HG02798 (cell line): Measurements from ENCODE around the gene NPB.

ENCODE experiments used
- ATAC-seq: cut with Tn5 transposase; IDR thresholded peaks from one replicate; pipeline ENCODE4 v1.9.1; 2021; ENCODE audit warnings: mild to moderate bottlenecking; ENCODE audit not compliant: unreplicated experiment, poor library complexity

The NPB gene

GRCh38 chr17:81869221-81870130 lies 32.6 kb upstream of the NPB start:
- ATAC-seq, result no peak

DNA sequence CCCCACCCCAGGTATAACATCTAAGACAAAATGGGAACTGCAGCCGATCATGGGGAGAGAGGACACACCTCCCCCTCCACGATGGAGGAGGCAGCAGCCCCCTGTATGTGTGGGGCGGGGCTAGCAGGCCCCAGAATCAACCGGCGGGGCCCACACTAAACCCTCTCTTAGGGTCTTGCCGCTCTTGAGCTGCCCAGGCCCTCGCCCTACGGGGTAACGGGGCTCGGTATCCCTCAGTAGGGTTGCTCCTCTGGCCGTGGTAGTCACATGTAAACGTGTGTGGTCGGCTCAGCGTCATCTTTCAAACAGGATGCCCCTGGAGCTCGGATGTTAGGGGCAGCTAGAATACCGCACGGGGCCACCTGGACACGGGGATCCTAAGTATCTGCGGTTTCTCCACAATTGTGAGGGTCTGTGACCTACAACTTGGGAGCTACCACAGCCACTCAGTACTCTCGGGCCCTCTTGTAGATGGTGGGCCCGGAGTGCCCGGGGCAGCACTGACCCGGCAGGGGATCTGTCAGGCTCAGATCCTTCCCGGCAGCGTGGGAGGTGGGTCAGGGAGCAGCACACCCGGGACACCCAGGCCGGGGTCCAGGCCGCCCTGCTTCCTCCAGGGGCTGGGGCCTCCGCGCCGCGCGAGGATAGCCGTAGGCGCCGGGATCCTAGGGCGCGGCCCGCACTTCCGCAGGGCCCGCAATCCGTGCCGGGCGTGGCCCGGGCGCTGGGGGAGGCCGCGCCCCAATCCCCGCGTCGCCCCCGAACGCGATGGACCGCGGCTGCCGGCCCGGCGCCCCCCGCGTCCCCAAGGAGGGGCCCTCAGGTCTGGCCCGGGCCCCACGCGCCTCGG lies 31.7 kb upstream of the NPB start:
- ATAC-seq, result peak; percentile 15

DNA sequence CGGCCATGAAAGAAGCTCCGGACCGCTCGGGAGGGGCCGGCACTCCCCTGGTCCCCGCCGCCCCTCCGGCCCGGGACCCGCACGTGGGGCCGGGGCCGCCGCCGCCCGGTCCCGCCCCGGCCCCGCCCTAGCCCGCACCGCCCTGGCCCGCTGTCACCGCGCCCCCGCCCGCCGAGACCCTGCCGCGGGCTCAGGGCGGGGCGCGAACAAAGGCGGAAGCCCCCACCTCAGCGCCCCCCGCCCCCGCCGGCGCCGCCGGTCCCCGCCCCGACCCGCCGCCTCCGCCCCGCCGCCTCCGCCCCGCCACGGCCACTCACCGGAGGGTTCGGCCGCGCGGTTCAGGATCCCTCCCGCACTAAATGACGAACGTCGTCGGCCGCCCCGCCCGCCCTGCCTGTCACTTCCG lies 31.1 kb upstream of the NPB start, which contains the start of gene ARHGDIA:
Gene ARHGDIA (minus strand): TSS at position 357 of the 406 bp plus-strand sequence. CDS start 1,407 bp downstream, outside the sequence.
- peak; percentile 26 for ATAC-seq

DNA sequence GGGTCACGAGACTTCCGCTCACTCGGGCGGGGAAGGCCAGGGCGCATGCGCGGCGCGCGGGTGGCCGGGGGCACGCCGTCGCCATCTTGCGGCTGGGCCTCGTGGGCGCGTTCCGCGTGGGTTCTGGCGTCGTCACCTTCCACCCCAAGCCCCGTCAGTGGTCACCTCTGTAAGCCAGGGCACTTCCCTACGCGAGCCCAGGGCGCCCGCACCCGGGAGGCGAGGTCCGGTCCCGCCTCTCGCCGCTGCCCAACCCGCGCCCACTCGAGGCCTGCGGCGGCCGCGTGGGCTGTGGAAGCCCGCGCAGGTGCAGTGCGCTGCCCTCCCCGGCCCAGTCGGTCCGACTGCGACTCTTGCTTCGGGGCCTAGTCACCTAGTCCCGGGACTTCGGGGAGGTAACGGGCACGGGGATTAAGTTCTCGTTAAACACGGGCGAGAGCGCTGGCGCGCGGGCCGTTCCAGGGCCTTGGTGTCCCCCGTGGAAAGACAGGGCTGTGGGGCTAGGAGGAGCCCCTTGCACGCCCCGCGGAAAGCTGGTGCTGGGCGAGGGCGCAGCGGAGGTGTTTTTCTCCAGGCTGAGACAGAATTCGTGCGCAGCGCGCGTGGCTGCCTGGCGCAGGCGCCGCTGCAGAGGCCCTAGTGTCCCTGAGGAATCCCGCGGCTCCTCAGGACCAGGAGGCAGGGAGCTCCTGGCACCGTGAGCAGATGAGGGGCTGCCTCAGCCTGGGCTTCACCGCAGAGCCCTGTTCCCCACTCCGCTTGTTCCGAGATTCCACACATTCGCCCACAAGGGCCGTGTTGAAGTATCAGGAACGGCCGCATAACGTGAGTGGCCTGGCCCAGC lies 30.4 kb upstream of the NPB start:
- ATAC-seq, result peak; percentile 72

DNA sequence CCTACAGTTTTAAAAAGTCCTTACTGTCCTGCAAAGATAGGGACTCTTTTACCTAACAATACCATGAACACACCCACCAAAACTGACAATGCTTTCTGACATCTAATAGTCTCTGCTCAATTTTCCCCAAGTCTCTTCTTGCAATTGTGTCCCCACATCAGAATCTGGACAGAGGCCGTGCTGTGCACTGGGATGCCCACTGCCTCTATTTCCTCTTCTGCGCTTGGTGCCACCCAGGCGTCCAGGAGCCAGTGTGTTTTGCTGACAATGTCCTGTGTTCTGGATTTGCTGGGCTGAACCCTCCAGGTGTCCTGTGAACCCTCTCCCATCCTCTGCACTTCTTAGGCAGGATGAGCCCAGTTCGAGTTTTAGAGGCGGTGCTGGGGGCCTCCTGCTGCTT lies 24.5 kb upstream of the NPB start:
- ATAC-seq, result no peak

GRCh38 chr17:81878294-81878693 lies 23.7 kb upstream of the NPB start:
- ATAC-seq, result no peak

GRCh38 chr17:81879121-81879520 lies 22.9 kb upstream of the NPB start:
- ATAC-seq, result no peak

DNA sequence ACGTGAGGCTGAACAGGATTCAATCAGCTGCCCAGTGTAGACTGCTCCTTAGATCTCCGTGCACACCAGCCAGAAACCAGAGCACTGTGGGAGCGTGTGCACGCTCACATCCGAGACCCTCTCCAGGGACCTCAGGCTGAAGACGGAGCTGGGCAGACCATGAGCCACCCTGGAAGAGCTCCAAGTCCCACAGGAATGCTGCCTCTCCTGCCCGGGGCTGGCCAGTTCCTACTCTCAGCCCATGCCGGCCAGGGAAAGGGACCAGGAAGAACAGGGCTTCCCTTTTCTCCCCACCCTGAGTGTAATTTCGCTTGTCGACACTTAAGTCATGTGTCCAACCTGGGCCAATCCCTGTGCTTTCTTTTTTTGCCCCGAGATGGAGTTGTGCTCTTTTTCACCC lies 17.5 kb upstream of the NPB start:
- no peak for ATAC-seq

- ATAC-seq, result no peak
Observed at GRCh38 chr17:81884968-81885367, 17.1 kb upstream of the NPB start.

DNA sequence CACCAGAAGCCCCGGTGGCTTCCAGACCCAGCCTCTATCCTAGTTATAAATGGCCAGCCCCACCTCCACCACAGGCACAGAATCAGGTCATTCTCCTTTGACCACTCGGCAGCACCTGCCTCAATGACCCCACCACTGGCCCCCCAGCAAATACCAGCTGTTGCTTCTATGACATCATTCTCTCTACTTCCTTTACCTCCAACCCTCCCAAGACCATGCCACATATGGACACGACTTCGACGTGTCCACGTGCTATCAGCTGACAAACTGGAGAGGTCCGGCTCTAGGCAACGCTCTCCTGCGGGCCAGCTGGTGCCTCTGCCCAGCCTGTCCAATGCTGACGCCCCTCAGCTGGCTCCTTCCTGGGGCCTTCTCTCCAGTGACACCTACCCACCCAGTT lies 16.6 kb upstream of the NPB start:
- ATAC-seq, result no peak

GRCh38 chr17:81885869-81886548 lies 16.0 kb upstream of the NPB start:
- ATAC-seq, result no peak

- ATAC-seq, result no peak
Observed at GRCh38 chr17:81888105-81888987, 13.7 kb upstream of the NPB start.

DNA sequence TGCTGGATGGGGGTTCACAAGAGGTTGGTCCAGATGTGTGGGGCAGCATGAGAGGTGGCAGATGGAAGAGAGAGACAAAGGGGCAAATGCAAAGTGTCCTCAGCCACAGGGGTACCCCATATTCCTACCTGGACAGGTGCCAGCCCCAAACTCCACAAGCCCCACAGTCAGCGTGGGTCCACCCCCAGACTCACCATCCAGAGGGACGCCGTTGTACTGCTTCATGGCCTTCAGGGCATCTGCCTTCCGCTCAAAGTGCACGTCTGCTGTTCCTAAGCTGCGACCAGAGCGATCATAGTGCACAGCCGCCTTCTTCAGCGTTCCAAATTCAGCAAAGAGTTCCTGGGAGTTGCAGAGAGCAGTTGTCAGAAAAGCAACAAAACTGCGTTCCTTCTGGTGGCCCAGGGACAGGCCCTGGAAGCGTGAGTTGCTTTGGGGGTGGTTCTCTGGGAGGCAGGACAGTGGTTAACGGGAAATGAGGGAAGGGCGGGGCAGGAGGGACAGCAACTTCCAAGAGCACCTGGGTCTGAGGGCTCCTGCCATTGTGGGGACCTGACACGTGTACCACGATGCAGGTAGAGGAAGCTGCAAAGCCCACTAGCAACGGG lies 12.9 kb upstream of the NPB start:
- ATAC-seq, result no peak

- no peak for ATAC-seq
Observed at GRCh38 chr17:81889602-81890001, 12.4 kb upstream of the NPB start.

DNA sequence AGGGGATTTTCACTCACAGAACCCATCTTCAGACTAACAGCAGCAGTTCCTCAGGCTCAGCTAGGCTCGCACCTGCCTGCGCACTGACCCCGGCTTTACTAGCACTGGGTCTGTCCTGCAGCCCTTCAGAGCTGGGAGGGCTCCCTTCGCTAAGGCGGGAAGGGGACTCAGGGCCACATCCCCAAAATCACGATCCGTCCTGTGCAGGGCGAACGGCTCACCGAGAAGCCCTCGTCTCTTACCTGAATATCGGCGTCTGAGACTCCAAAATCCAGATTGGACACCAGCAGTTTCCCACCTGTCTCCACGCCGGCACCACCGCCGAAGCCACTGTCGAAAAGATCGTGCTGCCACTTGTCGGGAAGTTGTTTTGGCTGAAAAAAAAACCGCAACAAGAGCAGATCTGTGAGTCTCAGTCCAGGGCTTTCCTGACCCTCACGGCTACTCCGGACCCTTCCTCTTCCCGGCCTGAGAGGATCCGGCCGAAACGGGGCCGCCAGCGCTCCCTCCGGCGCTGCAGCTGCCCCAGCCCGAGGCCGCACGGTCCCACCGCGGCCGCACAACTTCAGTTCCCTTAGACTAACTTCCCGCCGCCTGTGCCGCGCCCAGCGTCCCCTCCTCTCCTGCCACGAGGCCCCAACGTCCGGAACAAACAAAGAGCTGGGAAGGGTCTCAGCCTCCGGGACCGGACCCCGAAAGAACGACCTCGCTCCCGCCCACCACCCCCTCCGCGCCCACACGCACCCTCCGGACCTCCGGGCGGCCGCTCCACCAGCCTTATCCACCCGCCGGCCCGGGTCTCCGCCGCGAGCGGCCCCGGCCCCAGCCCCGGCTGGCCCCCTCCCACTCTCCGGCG lies 11.4 kb upstream of the NPB start:
- ATAC-seq, result peak; percentile 18

DNA sequence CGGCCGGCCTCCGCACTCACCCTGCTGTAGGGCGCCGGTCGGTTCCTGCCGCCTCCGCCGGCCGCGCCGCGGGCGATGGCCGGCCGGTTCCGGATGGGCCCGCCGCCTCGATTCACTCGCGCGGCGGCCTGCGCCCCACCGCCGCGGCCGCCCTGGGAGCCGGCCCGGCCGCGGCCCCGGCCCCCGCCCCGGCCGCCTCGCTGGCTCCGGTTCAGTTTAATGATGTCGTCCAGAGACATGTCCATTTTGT lies 10.8 kb upstream of the NPB start:
- no peak for ATAC-seq

GRCh38 chr17:81895400-81895799 lies 6.6 kb upstream of the NPB start:
- ATAC-seq, result no peak
